Measurements from ENCODE around the gene ACTL8. TPM values are rescaled to one million over a fixed set of nuclear protein-coding genes. Genes with fewer than 3 reads are reported as not detected.

The ACTL8 gene
- total and polyA plus RNA-seq, 2 experiments from 2014 or later, result 0.38 to 0.71 TPM

DNA sequence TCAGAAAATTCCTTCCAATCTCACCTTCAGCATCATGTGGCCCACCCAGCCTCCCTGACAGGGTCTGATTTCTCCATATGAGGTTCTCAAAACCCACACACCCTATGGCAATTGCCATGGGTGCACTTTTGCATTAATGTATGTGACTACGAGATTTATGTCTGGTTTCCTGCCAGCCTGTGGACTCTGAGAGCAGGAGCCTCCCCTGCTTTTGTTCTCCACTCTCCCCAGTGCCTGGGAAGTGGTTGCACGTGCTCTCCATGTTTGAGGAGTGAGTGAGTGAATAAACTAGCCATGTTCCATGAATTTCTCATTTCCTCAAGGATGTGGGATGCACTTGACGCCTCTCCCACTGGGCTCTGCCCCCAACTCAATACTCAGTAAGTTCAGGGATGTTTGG, 91.2 kb downstream of the ACTL8 start:
- Histone ChIP-seq H4K20me1 (replicated peaks; ENCODE audit: insufficient read depth) (no peaks in the 10 kb centered on the region), H3K4me1 (ENCODE audit: insufficient read depth) (no peaks in the 10 kb centered on the region), H3K9me2 (ENCODE audit: insufficient read depth) (no peaks in the 10 kb centered on the region), H3K36me3 (ENCODE audit: insufficient read depth) (no peaks in the 10 kb centered on the region), H3K79me2 (replicated peaks; ENCODE audit: insufficient read depth) (no peaks in the 10 kb centered on the region), H2AFZ (no peak overlapping the region), H3K4me2 (no peak overlapping the region), H3F3A (replicated peaks; ENCODE audit: low read depth) (no peaks in the 10 kb centered on the region), H3K4me3 (no peak overlapping the region), H3K27me3 (ENCODE audit: insufficient read depth) (no peaks in the 10 kb centered on the region), H3K27ac (ENCODE audit: low read depth) (no peak overlapping the region)
- DNase-seq (ENCODE audit: low spot score), result no peak
- H3K36me3 Mint-ChIP-seq (ENCODE audit: low read depth), result no peaks in the 10 kb centered on the region
- no peaks in the 10 kb centered on the region for H3K9me3 Mint-ChIP-seq
- ATAC-seq, result no peak
- no peaks in the 10 kb centered on the region for H3K4me1 Mint-ChIP-seq
- H3K27me3 Mint-ChIP-seq (ENCODE audit: insufficient read depth, low read depth, poor library complexity), result peaks cover 3% of the 10 kb centered on the region
- no peak overlapping the region for H3K4me3 Mint-ChIP-seq
- TF ChIP-seq ZNF331 (CRISPR knock-in tag; IDR thresholded peaks at IDR 0.05; ENCODE audit: low read depth) (no peak), CREB1 (CRISPR knock-in tag; IDR thresholded peaks at IDR 0.05; ENCODE audit: low read depth) (no peak), POLR2AphosphoS5 (IDR thresholded peaks at IDR 0.05; ENCODE audit: low read depth) (no peak), NANOG (IDR thresholded peaks at IDR 0.05; ENCODE audit: borderline replicate concordance) (no peak), ZNF114 (CRISPR knock-in tag; IDR thresholded peaks at IDR 0.05) (no peak), STAT1 (IDR thresholded peaks at IDR 0.05; ENCODE audit: unreplicated experiment) (no peak)
- TF ChIP-seq, protein P1, sequence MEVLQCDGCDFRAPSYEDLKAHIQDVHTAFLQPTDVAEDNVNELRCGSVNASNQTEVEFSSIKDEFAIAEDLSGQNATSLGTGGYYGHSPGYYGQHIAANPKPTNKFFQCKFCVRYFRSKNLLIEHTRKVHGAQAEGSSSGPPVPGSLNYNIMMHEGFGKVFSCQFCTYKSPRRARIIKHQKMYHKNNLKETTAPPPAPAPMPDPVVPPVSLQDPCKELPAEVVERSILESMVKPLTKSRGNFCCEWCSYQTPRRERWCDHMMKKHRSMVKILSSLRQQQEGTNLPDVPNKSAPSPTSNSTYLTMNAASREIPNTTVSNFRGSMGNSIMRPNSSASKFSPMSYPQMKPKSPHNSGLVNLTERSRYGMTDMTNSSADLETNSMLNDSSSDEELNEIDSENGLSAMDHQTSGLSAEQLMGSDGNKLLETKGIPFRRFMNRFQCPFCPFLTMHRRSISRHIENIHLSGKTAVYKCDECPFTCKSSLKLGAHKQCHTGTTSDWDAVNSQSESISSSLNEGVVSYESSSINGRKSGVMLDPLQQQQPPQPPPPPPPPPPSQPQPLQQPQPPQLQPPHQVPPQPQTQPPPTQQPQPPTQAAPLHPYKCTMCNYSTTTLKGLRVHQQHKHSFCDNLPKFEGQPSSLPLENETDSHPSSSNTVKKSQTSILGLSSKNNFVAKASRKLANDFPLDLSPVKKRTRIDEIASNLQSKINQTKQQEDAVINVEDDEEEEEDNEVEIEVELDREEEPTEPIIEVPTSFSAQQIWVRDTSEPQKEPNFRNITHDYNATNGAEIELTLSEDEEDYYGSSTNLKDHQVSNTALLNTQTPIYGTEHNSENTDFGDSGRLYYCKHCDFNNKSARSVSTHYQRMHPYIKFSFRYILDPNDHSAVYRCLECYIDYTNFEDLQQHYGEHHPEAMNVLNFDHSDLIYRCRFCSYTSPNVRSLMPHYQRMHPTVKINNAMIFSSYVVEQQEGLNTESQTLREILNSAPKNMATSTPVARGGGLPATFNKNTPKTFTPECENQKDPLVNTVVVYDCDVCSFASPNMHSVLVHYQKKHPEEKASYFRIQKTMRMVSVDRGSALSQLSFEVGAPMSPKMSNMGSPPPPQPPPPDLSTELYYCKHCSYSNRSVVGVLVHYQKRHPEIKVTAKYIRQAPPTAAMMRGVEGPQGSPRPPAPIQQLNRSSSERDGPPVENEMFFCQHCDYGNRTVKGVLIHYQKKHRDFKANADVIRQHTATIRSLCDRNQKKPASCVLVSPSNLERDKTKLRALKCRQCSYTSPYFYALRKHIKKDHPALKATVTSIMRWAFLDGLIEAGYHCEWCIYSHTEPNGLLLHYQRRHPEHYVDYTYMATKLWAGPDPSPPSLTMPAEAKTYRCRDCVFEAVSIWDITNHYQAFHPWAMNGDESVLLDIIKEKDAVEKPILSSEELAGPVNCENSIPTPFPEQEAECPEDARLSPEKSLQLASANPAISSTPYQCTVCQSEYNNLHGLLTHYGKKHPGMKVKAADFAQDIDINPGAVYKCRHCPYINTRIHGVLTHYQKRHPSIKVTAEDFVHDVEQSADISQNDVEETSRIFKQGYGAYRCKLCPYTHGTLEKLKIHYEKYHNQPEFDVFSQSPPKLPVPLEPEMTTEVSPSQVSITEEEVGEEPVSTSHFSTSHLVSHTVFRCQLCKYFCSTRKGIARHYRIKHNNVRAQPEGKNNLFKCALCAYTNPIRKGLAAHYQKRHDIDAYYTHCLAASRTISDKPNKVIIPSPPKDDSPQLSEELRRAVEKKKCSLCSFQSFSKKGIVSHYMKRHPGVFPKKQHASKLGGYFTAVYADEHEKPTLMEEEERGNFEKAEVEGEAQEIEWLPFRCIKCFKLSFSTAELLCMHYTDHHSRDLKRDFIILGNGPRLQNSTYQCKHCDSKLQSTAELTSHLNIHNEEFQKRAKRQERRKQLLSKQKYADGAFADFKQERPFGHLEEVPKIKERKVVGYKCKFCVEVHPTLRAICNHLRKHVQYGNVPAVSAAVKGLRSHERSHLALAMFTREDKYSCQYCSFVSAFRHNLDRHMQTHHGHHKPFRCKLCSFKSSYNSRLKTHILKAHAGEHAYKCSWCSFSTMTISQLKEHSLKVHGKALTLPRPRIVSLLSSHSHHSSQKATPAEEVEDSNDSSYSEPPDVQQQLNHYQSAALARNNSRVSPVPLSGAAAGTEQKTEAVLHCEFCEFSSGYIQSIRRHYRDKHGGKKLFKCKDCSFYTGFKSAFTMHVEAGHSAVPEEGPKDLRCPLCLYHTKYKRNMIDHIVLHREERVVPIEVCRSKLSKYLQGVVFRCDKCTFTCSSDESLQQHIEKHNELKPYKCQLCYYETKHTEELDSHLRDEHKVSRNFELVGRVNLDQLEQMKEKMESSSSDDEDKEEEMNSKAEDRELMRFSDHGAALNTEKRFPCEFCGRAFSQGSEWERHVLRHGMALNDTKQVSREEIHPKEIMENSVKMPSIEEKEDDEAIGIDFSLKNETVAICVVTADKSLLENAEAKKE (CRISPR knock-in tag; IDR thresholded peaks at IDR 0.05), result no peak
- TF ChIP-seq, protein P2, sequence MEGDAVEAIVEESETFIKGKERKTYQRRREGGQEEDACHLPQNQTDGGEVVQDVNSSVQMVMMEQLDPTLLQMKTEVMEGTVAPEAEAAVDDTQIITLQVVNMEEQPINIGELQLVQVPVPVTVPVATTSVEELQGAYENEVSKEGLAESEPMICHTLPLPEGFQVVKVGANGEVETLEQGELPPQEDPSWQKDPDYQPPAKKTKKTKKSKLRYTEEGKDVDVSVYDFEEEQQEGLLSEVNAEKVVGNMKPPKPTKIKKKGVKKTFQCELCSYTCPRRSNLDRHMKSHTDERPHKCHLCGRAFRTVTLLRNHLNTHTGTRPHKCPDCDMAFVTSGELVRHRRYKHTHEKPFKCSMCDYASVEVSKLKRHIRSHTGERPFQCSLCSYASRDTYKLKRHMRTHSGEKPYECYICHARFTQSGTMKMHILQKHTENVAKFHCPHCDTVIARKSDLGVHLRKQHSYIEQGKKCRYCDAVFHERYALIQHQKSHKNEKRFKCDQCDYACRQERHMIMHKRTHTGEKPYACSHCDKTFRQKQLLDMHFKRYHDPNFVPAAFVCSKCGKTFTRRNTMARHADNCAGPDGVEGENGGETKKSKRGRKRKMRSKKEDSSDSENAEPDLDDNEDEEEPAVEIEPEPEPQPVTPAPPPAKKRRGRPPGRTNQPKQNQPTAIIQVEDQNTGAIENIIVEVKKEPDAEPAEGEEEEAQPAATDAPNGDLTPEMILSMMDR (conservative IDR thresholded peaks at IDR 0.05; ENCODE audit: low read depth in 2 of 2), result no peak
- H3K27ac Mint-ChIP-seq, result no peak overlapping the region
